IMR-90 (cell line): ENCODE data around the gene B3GAT3. TPM values are rescaled to one million over a fixed set of nuclear protein-coding genes. Genes with fewer than 3 reads are reported as not detected.

Source experiments
- ATAC-seq: fragments of 200-7000 bp; cut with Tn5 transposase; 2 replicates; pipeline ENCODE4 v1.9.1; 2020; ENCODE audit warnings: low read depth, mild to moderate bottlenecking, moderate library complexity
- BruUV-seq: library from RNA; stranded (reverse); fragments of 400-500 nt; replicated peaks from 2 replicates; lab custom pipeline; 2021; lab: Mats Ljungman, UMichigan
- CTCF ChIA-PET: fragments of 300-600 bp; formaldehyde crosslinking; extraction: SDS; loops from one replicate; lab custom pipeline; 2021; ENCODE audit warnings: antibody characterized with exemption; lab: Yijun Ruan, JAX
- POLR2A ChIA-PET: fragments of 300-600 bp; sonication (Branson Sonifier 250); formaldehyde crosslinking; loops from one replicate; lab custom pipeline; 2022; ENCODE audit warnings: antibody characterized with exemption; ENCODE audit not compliant: unreplicated experiment; lab: Charles Lee
- DNase-seq: peaks from one replicate; pipeline ENCODE4 v3.0.0; 2013
- H2AFZ ChIP-seq: replicated peaks from 2 replicates; pipeline ENCODE3; 2013; ENCODE audit warnings: low read length, mild to moderate bottlenecking; ENCODE audit not compliant: poor library complexity
- H2AK5ac ChIP-seq: 2 replicates; pipeline ENCODE4 v1.6.1; 2013; ENCODE audit warnings: low read depth, low read length, inconsistent platforms
- H2AK9ac ChIP-seq: replicated peaks from 2 replicates; pipeline ENCODE3; 2013; ENCODE audit warnings: mild to moderate bottlenecking, low read depth, low read length, moderate library complexity; ENCODE audit not compliant: poor library complexity
- H2BK120ac ChIP-seq: 2 replicates; pipeline ENCODE4 v1.6.1; 2013; ENCODE audit warnings: low read depth, low read length, inconsistent platforms
- H2BK15ac ChIP-seq: 3 replicates; pipeline ENCODE4 v1.6.1; 2013; ENCODE audit warnings: low read depth, low read length, inconsistent platforms
- H2BK20ac ChIP-seq: 2 replicates; pipeline ENCODE4 v1.6.1; 2013; ENCODE audit warnings: low read depth, mild to moderate bottlenecking, inconsistent platforms, low read length, moderate library complexity
- H2BK5ac ChIP-seq: 2 replicates; pipeline ENCODE4 v1.6.1; 2013; ENCODE audit warnings: mild to moderate bottlenecking, low read depth, low read length, inconsistent platforms; ENCODE audit not compliant: poor library complexity, severe bottlenecking
- H3K14ac ChIP-seq: replicated peaks from 2 replicates; pipeline ENCODE4 v1.6.1; 2013; ENCODE audit warnings: low read depth, low read length, inconsistent platforms
- H3K18ac ChIP-seq: 2 replicates; pipeline ENCODE4 v1.6.1; 2013; ENCODE audit warnings: low read depth, low read length, control low read depth
- H3K23ac ChIP-seq: 2 replicates; pipeline ENCODE4 v1.6.1; 2013; ENCODE audit warnings: low read depth, low read length, inconsistent platforms
- H3K27ac ChIP-seq: 2 replicates; pipeline ENCODE4 v1.5.1; 2013; ENCODE audit warnings: mild to moderate bottlenecking, control low read depth, low read length; ENCODE audit not compliant: insufficient read depth
- H3K27me3 ChIP-seq: 2 replicates; pipeline ENCODE4 v1.6.1; 2013; ENCODE audit warnings: low read length; ENCODE audit not compliant: control insufficient read depth, insufficient read depth
- H3K36me3 ChIP-seq: 2 replicates; pipeline ENCODE4 v1.6.1; 2013; ENCODE audit warnings: low read length, mixed read lengths; ENCODE audit not compliant: control insufficient read depth, insufficient read depth
- H3K4ac ChIP-seq: 2 replicates; pipeline ENCODE4 v1.6.1; 2013; ENCODE audit warnings: low read depth, low read length, inconsistent platforms
- H3K4me1 ChIP-seq: 2 replicates; pipeline ENCODE4 v1.6.1; 2013; ENCODE audit warnings: low read length, mixed read lengths; ENCODE audit not compliant: control insufficient read depth, insufficient read depth
- H3K4me2 ChIP-seq: 2 replicates; pipeline ENCODE4 v1.6.1; 2013; ENCODE audit warnings: low read depth, mild to moderate bottlenecking, control low read depth, low read length, moderate library complexity
- H3K4me3 ChIP-seq: 2 replicates; pipeline ENCODE4 v1.5.1; 2013; ENCODE audit warnings: low read depth, mild to moderate bottlenecking, control low read depth, low read length, moderate library complexity; ENCODE audit not compliant: insufficient read depth
- H3K56ac ChIP-seq: 2 replicates; pipeline ENCODE4 v1.6.1; 2013; ENCODE audit warnings: low read length, inconsistent platforms; ENCODE audit not compliant: insufficient read depth; ENCODE audit errors: extremely low read depth
- H3K79me1 ChIP-seq, 2 experiments: 2 replicates each; pipeline ENCODE4 v1.6.1; 2013; ENCODE audit warnings: low read length in 2 of 2, inconsistent platforms in 1 of 2, low read depth in 1 of 2
- H3K9ac ChIP-seq: 2 replicates; pipeline ENCODE4 v1.6.1; 2013; ENCODE audit warnings: low read depth, low read length, control low read depth
- H3K9me1 ChIP-seq: 2 replicates; pipeline ENCODE4 v1.6.1; 2013; ENCODE audit warnings: low read length, inconsistent platforms; ENCODE audit not compliant: insufficient read depth
- H3K9me3 ChIP-seq: 2 replicates; pipeline ENCODE4 v1.6.1; 2013; ENCODE audit warnings: low read length; ENCODE audit not compliant: control insufficient read depth, insufficient read depth
- H4K20me1 ChIP-seq: 2 replicates; pipeline ENCODE4 v1.6.1; 2013; ENCODE audit warnings: low read length, inconsistent platforms; ENCODE audit not compliant: insufficient read depth
- H4K5ac ChIP-seq: 2 replicates; pipeline ENCODE4 v1.6.1; 2013; ENCODE audit warnings: mild to moderate bottlenecking, low read depth, low read length, control low read depth
- H4K8ac ChIP-seq, 2 experiments: 2 replicates each; pipeline ENCODE4 v1.6.1; 2013; ENCODE audit warnings: low read depth in 2 of 2, low read length in 2 of 2, control low read depth in 1 of 2, inconsistent platforms in 1 of 2
- H4K91ac ChIP-seq: 2 replicates; pipeline ENCODE4 v1.6.1; 2013; ENCODE audit warnings: low read depth, low read length, inconsistent platforms; ENCODE audit not compliant: insufficient read depth
- BHLHE40 ChIP-seq: fragments of 150-350 bp; IDR thresholded peaks from 2 replicates; pipeline ENCODE4 v1.6.1; 2016; ENCODE audit warnings: mild to moderate bottlenecking, low read depth, low read length
- CHD1 ChIP-seq: IDR thresholded peaks from 2 replicates; pipeline ENCODE4 v1.6.1; 2012; ENCODE audit warnings: low read depth, low read length, improper control_type of control experiment
- FOS ChIP-seq: fragments of 150-350 bp; IDR thresholded peaks from 2 replicates; pipeline ENCODE4 v1.6.1; 2016; ENCODE audit warnings: low read depth, low read length
- MAFK ChIP-seq: IDR thresholded peaks from 2 replicates; pipeline ENCODE4 v1.6.1; 2012; ENCODE audit warnings: low read depth, low read length, improper control_type of control experiment
- MAZ ChIP-seq: IDR thresholded peaks from 2 replicates; pipeline ENCODE4 v1.6.1; 2012; ENCODE audit warnings: low read depth, mild to moderate bottlenecking, low read length, improper control_type of control experiment, moderate library complexity, borderline replicate concordance
- MXI1 ChIP-seq: IDR thresholded peaks from 2 replicates; pipeline ENCODE4 v1.6.1; 2012; ENCODE audit warnings: low read depth, mild to moderate bottlenecking, low read length, moderate library complexity, borderline replicate concordance
- NFE2L2 ChIP-seq: fragments of 150-350 bp; IDR thresholded peaks from 2 replicates; pipeline ENCODE4 v1.6.1; 2016; ENCODE audit warnings: low read depth, mild to moderate bottlenecking, low read length
- POLR2A ChIP-seq: IDR thresholded peaks from 2 replicates; pipeline ENCODE4 v1.6.1; 2012; ENCODE audit warnings: mild to moderate bottlenecking, low read depth, low read length
- RAD21 ChIP-seq: IDR thresholded peaks from 2 replicates; pipeline ENCODE4 v1.6.1; 2012; ENCODE audit warnings: low read length, improper control_type of control experiment
- RCOR1 ChIP-seq: IDR thresholded peaks from 2 replicates; pipeline ENCODE4 v1.6.1; 2012; ENCODE audit warnings: mild to moderate bottlenecking, low read length, improper control_type of control experiment; ENCODE audit not compliant: insufficient replicate concordance
- SMC3 ChIP-seq: fragments of 150-350 bp; IDR thresholded peaks from 2 replicates; pipeline ENCODE4 v1.6.1; 2016; ENCODE audit warnings: low read depth, mild to moderate bottlenecking, antibody characterized with exemption, low read length, moderate library complexity
- WGBS, 2 experiments: methylation state at CpG; one replicate each; pipeline versions ENCODE4 v1.1.5 to v1.1.7; 2013; ENCODE audit warnings: missing lambda C conversion rate in 2 of 2; ENCODE audit not compliant: insufficient read length in 1 of 2; ENCODE audit errors: extremely low coverage in 2 of 2; 5-methylcytosine and 5-hydroxymethylcytosine counted together
- dilution Hi-C: fragments of 300-500 bp; cut with HindIII; formaldehyde crosslinking; loops from one replicate; pipeline ENCODE4 v1.14.3; 2018; ENCODE audit warnings: low sequenced_read_pairs; ENCODE audit not compliant: unreplicated experiment
- in situ Hi-C: fragments of 300-500 bp; cut with MboI; formaldehyde crosslinking; loops from 3 replicates; pipeline ENCODE4 v1.14.3; 2019; ENCODE audit warnings: low sequenced_read_pairs, inconsistent platforms, mixed read lengths
- intact Hi-C: fragments of 100-400 bp; cut with micrococcal nuclease; formaldehyde crosslinking; loops from 2 replicates; pipeline ENCODE4 v1.10.0; 2022
- polyA plus RNA-seq, 3 experiments: library from polyadenylated mRNA; depleted of rRNA; stranded (reverse); fragments of >200 nt; gene quantifications; 2 replicates each; pipeline ENCODE4 v1.2.3, GENCODE V29; 2012; ENCODE audit warnings: low replicate concordance in 1 of 3
- total RNA-seq: library from RNA; depleted of rRNA; stranded (reverse); fragments of >200 nt; gene quantifications from 2 replicates; pipeline ENCODE4 v1.2.3, GENCODE V29; 2012
- TF ChIP-seq, protein P1 (sequence below): fragments of 150-350 bp; IDR thresholded peaks from 2 replicates; pipeline ENCODE4 v1.6.1; 2017; ENCODE audit warnings: mild to moderate bottlenecking, antibody characterized with exemption, low read length, low read depth
- TF ChIP-seq, protein P2 (sequence below): fragments of 150-350 bp; IDR thresholded peaks from 2 replicates; pipeline ENCODE4 v1.6.1; 2016; ENCODE audit warnings: low read depth, mild to moderate bottlenecking, low read length, moderate library complexity, borderline replicate concordance

Gene B3GAT3
- total and polyA plus RNA-seq, 2 of the 4 experiments (the other 2 are of a cell fraction) = 10.4 to 38.4 TPM

DNA sequence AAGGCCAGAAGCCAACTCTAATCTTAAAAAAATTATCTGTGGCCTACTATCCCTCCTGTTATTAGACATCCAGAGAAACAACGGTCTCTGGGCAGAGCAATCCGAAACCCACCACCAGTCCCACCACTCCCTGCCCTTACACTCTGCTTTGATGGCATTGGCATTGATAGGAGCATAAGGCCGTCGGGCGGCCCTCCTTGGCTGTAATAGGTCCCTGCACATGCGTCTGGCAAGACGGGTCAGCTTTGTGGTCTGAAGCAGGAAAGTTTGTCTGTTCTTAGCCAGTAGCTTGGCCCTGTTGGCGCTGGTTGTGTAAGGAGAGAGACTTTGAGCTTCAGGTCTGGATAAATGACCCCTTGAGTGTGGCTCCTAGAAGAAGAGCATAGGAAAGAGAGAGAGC, 26.7 kb downstream of the B3GAT3 start:
- H2AK9ac ChIP-seq = no peak overlapping the region
- H2BK5ac ChIP-seq = no peak overlapping the region
- H3K27ac ChIP-seq = no peak overlapping the region
- H3K9ac ChIP-seq = no peak overlapping the region
- H3K4me3 ChIP-seq = no peak overlapping the region
- no peaks in the 10 kb centered on the region for H3K27me3 ChIP-seq
- no peak overlapping the region for H3K14ac ChIP-seq
- peaks cover 29 to 52% of the 10 kb centered on the region in 2 experiments for H3K79me1 ChIP-seq
- peaks cover 10% of the 10 kb centered on the region for H3K4me1 ChIP-seq
- no peak overlapping the region for H3K4ac ChIP-seq
- no peak overlapping the region for H3K18ac ChIP-seq
- POLR2A ChIA-PET = interaction anchor here (0.5 kb wide), 1 partner anchor 150 kb away, joined by 3 read pairs; no protein-coding TSS in a partner anchor
- no peak overlapping the region for H2AK5ac ChIP-seq
- no peak overlapping the region for H4K8ac ChIP-seq
- in situ Hi-C loops = no loop called here
- no TSS peak for BruUV-seq
- H3K9me1 ChIP-seq = no peaks in the 10 kb centered on the region
- peaks cover 19% of the 10 kb centered on the region; the same call in 1 of the 2 replicates for H4K20me1 ChIP-seq
- CTCF ChIA-PET = no interaction called here
- 92% methylated on average over 2 of the region's 8 CpGs; no CpG with 5 or more reads in 1 of the 2 experiments for WGBS, 2 experiments
- H3K9me3 ChIP-seq = no peaks in the 10 kb centered on the region
- H3K36me3 ChIP-seq = peaks cover 55% of the 10 kb centered on the region
- no peak overlapping the region for H4K91ac ChIP-seq
- H2AFZ ChIP-seq = no peak overlapping the region
- no peak overlapping the region for H3K56ac ChIP-seq
- TF ChIP-seq, protein P1, sequence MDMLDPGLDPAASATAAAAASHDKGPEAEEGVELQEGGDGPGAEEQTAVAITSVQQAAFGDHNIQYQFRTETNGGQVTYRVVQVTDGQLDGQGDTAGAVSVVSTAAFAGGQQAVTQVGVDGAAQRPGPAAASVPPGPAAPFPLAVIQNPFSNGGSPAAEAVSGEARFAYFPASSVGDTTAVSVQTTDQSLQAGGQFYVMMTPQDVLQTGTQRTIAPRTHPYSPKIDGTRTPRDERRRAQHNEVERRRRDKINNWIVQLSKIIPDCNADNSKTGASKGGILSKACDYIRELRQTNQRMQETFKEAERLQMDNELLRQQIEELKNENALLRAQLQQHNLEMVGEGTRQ = no peak
- TF ChIP-seq NFE2L2 (no peak), BHLHE40 (no peak), MXI1 (no peak), RCOR1 (no peak), MAFK (no peak), SMC3 (no peak), RAD21 (no peak), POLR2A (no peak), FOS (no peak), CHD1 (no peak), MAZ (no peak)
- TF ChIP-seq, protein P2, sequence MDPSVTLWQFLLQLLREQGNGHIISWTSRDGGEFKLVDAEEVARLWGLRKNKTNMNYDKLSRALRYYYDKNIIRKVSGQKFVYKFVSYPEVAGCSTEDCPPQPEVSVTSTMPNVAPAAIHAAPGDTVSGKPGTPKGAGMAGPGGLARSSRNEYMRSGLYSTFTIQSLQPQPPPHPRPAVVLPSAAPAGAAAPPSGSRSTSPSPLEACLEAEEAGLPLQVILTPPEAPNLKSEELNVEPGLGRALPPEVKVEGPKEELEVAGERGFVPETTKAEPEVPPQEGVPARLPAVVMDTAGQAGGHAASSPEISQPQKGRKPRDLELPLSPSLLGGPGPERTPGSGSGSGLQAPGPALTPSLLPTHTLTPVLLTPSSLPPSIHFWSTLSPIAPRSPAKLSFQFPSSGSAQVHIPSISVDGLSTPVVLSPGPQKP = no peak
- dilution Hi-C loops = no loop called here
- intact Hi-C loops = loop anchor here (10.0 kb wide), 1 partner anchor 100 kb away; no protein-coding TSS in a partner anchor
- H4K5ac ChIP-seq = no peak overlapping the region
- no peak overlapping the region for H2BK120ac ChIP-seq
- no peak for ATAC-seq
- H2BK15ac ChIP-seq = no peak overlapping the region
- no peak for DNase-seq
- no peak overlapping the region for H3K23ac ChIP-seq
- no peak overlapping the region for H3K4me2 ChIP-seq
- no peak overlapping the region for H2BK20ac ChIP-seq
